Activated CD4-positive, alpha-beta T cell treated with anti-CD3 and anti-CD28 coated beads for 36 hours (primary cell): ENCODE results near the gene MARCO. TPM values are rescaled to one million over a fixed set of nuclear protein-coding genes. Genes with fewer than 3 reads are reported as not detected.
"Not testable (repeated sequence)": the region's sequence is repeated elsewhere in the genome, so short reads cannot be mapped to it uniquely, and the experiment has no call there.

Source experiments
- ATAC-seq: fragments of 200-7000 bp; cut with Tn5 transposase; one replicate; pipeline ENCODE4 v1.10.0; 2021; ENCODE audit warnings: mild to moderate bottlenecking, moderate library complexity
- CTCF ChIA-PET: fragments of 350-600 bp; sonication (Branson Sonifier 250); formaldehyde crosslinking; loops from one replicate; lab custom pipeline; 2021; ENCODE audit warnings: antibody characterized with exemption; lab: Charles Lee
- POLR2A ChIA-PET: fragments of 350-600 bp; sonication (Branson Sonifier 250); formaldehyde crosslinking; loops from one replicate; lab custom pipeline; 2021; ENCODE audit warnings: antibody characterized with exemption, inconsistent platforms; lab: Charles Lee
- DNase-seq: peaks from one replicate; pipeline ENCODE4 v3.0.0-alpha.2; 2020
- H3K27ac Mint-ChIP-seq: one replicate; pipeline ENCODE4 v1.8.0; 2021; ENCODE audit warnings: mixed read lengths
- H3K27me3 Mint-ChIP-seq: one replicate; pipeline ENCODE4 v1.8.0; 2021; ENCODE audit warnings: mixed read lengths
- H3K36me3 Mint-ChIP-seq: one replicate; pipeline ENCODE4 v1.8.0; 2021; ENCODE audit warnings: low read depth, mixed read lengths
- H3K4me1 Mint-ChIP-seq: one replicate; pipeline ENCODE4 v1.8.0; 2021; ENCODE audit warnings: mixed read lengths
- H3K4me3 Mint-ChIP-seq: one replicate; pipeline ENCODE4 v1.8.0; 2021; ENCODE audit warnings: mild to moderate bottlenecking, moderate library complexity, mixed read lengths
- H3K9me3 Mint-ChIP-seq: one replicate; pipeline ENCODE4 v1.8.0; 2021; ENCODE audit warnings: low read depth, mixed read lengths
- intact Hi-C, 2 experiments: fragments of 100-400 bp; cut with DNase I in 1 of 2; cut with micrococcal nuclease in 1 of 2; formaldehyde crosslinking; loops; one replicate each; pipeline versions ENCODE4 v1.14.2 to v1.15.1; 2022 to 2024; cut with DNase I, micrococcal nuclease
- total RNA-seq, 2 experiments: library from RNA; stranded (reverse); gene quantifications; one replicate each; pipeline ENCODE4 v1.2.3, GENCODE V29; 2021

MARCO gene
- total RNA-seq, 2 experiments from 2014 or later: not detected

GRCh38 chr2:118936306-118936705 is 5.7 kb upstream of the MARCO start:
- ChIA-PET POLR2A (no interaction called here), CTCF (interaction anchor here (0.7 kb wide), 1 partner anchor 81 kb away, joined by 3 read pairs; no protein-coding TSS in a partner anchor)
- Mint-ChIP-seq H3K27me3 (peaks cover 4% of the 10 kb centered on the region), H3K4me3 (no peak overlapping the region), H3K36me3 (no peaks in the 10 kb centered on the region), H3K4me1 (peaks cover 9% of the 10 kb centered on the region), H3K27ac (no peak overlapping the region), H3K9me3 (peaks cover 10% of the 10 kb centered on the region)
- intact Hi-C loops: no loop called here
- no peak for ATAC-seq
- no peak for DNase-seq

- intact Hi-C loops: no loop called here
- peaks cover 10% of the 10 kb centered on the region for H3K9me3 Mint-ChIP-seq
- H3K4me1 Mint-ChIP-seq: peaks cover 9% of the 10 kb centered on the region
- no peak for DNase-seq
- no peak for ATAC-seq
- no peaks in the 10 kb centered on the region for H3K36me3 Mint-ChIP-seq
- H3K27me3 Mint-ChIP-seq: peaks cover 4% of the 10 kb centered on the region
- H3K4me3 Mint-ChIP-seq: no peak overlapping the region
- POLR2A ChIA-PET: no interaction called here
- CTCF ChIA-PET: no interaction called here
- no peak overlapping the region for H3K27ac Mint-ChIP-seq
Observed at GRCh38 chr2:118936936-118937335, 5.1 kb upstream of the MARCO start.

GRCh38 chr2:118937817-118938216 is 4.2 kb upstream of the MARCO start:
- Mint-ChIP-seq H3K4me1 (peaks cover 9% of the 10 kb centered on the region), H3K27me3 (peaks cover 4% of the 10 kb centered on the region), H3K27ac (no peak overlapping the region), H3K9me3 (peaks cover 8% of the 10 kb centered on the region), H3K36me3 (no peaks in the 10 kb centered on the region), H3K4me3 (no peak overlapping the region)
- DNase-seq: no peak
- ATAC-seq: no peak
- ChIA-PET POLR2A (no interaction called here), CTCF (interaction anchor here (0.9 kb wide), 1 partner anchor 11 kb away, joined by 6 read pairs; no protein-coding TSS in a partner anchor)
- intact Hi-C loops: no loop called here

GRCh38 chr2:118939994-118940393 is 2.0 kb upstream of the MARCO start:
- intact Hi-C loops: no loop called here
- peaks cover 9% of the 10 kb centered on the region for H3K4me1 Mint-ChIP-seq
- ChIA-PET POLR2A (no interaction called here), CTCF (interaction anchor here (0.7 to 1.5 kb wide), 5 partner anchors 25 to 235 kb away, joined by 3 to 6 read pairs (median 3); no protein-coding TSS in a partner anchor)
- no peaks in the 10 kb centered on the region for H3K36me3 Mint-ChIP-seq
- H3K4me3 Mint-ChIP-seq: no peak overlapping the region
- ATAC-seq (no peak), DNase-seq (no peak)
- H3K27me3 Mint-ChIP-seq: peaks cover 7% of the 10 kb centered on the region
- no peak overlapping the region for H3K27ac Mint-ChIP-seq
- H3K9me3 Mint-ChIP-seq: no peaks in the 10 kb centered on the region

- Mint-ChIP-seq H3K27ac (no peak overlapping the region), H3K4me1 (peaks cover 9% of the 10 kb centered on the region), H3K36me3 (no peaks in the 10 kb centered on the region), H3K4me3 (no peak overlapping the region), H3K9me3 (no peaks in the 10 kb centered on the region), H3K27me3 (peaks cover 7% of the 10 kb centered on the region)
- ATAC-seq (no peak), DNase-seq (no peak)
- intact Hi-C loops: no loop called here
- ChIA-PET POLR2A (no interaction called here), CTCF (interaction anchor here (0.6 to 1.5 kb wide), 7 partner anchors 25 to 1487 kb away, joined by 3 to 6 read pairs (median 3); no protein-coding TSS in a partner anchor)
Observed at GRCh38 chr2:118940486-118941120, 1.4 kb upstream of the MARCO start.

GRCh38 chr2:118943286-118943685 is 1.3 kb downstream of the MARCO start:
- Mint-ChIP-seq H3K36me3 (no peaks in the 10 kb centered on the region), H3K9me3 (no peaks in the 10 kb centered on the region), H3K27ac (no peak overlapping the region), H3K27me3 (peaks cover 11% of the 10 kb centered on the region), H3K4me1 (peaks cover 9% of the 10 kb centered on the region), H3K4me3 (no peak overlapping the region)
- ChIA-PET CTCF (no interaction called here), POLR2A (no interaction called here)
- ATAC-seq (no peak), DNase-seq (no peak)
- intact Hi-C loops: no loop called here

GRCh38 chr2:118945881-118946280 is 3.9 kb downstream of the MARCO start:
- Mint-ChIP-seq H3K27me3 (peaks cover 9% of the 10 kb centered on the region), H3K9me3 (no peaks in the 10 kb centered on the region), H3K27ac (no peak overlapping the region), H3K4me3 (no peak overlapping the region), H3K4me1 (peaks cover 3% of the 10 kb centered on the region), H3K36me3 (no peaks in the 10 kb centered on the region)
- POLR2A ChIA-PET: no interaction called here
- DNase-seq: no peak
- intact Hi-C loops: no loop called here
- CTCF ChIA-PET: no interaction called here
- ATAC-seq: no peak

GRCh38 chr2:118948266-118948665 is 6.3 kb downstream of the MARCO start:
- CTCF ChIA-PET: interaction anchor here (0.7 kb wide), 1 partner anchor 27 kb away, joined by 3 read pairs; no protein-coding TSS in a partner anchor
- H3K9me3 Mint-ChIP-seq, ATAC-seq, POLR2A ChIA-PET, H3K4me3 Mint-ChIP-seq, DNase-seq, H3K27ac Mint-ChIP-seq, H3K4me1 Mint-ChIP-seq, intact Hi-C loops, H3K36me3 Mint-ChIP-seq: not testable (repeated sequence)
- H3K27me3 Mint-ChIP-seq: peaks cover 16% of the 10 kb centered on the region

GRCh38 chr2:118954297-118955060 is 12.5 kb downstream of the MARCO start:
- Mint-ChIP-seq H3K9me3 (peaks cover 24% of the 10 kb centered on the region), H3K27ac (no peak overlapping the region), H3K4me3 (no peak overlapping the region), H3K27me3 (peaks cover 11% of the 10 kb centered on the region), H3K4me1 (no peaks in the 10 kb centered on the region), H3K36me3 (peaks cover 4% of the 10 kb centered on the region)
- no peak for DNase-seq
- no peak for ATAC-seq
- POLR2A ChIA-PET: no interaction called here
- intact Hi-C loops: no loop called here
- CTCF ChIA-PET: no interaction called here

GRCh38 chr2:118965737-118966136 is 23.7 kb downstream of the MARCO start:
- no peak overlapping the region for H3K4me3 Mint-ChIP-seq
- POLR2A ChIA-PET: no interaction called here
- CTCF ChIA-PET: interaction anchor here (0.6 kb wide), 1 partner anchor 25 kb away, joined by 3 read pairs; no protein-coding TSS in a partner anchor
- no peaks in the 10 kb centered on the region for H3K36me3 Mint-ChIP-seq
- H3K27me3 Mint-ChIP-seq: peaks cover 12% of the 10 kb centered on the region
- ATAC-seq: no peak
- intact Hi-C loops: loop anchor here in 1 of 2 experiments (5.0 kb wide), 1 partner anchor 83 kb away; no protein-coding TSS in a partner anchor
- no peaks in the 10 kb centered on the region for H3K4me1 Mint-ChIP-seq
- no peak for DNase-seq
- no peaks in the 10 kb centered on the region for H3K9me3 Mint-ChIP-seq
- H3K27ac Mint-ChIP-seq: no peak overlapping the region

- DNase-seq (no peak), ATAC-seq (no peak)
- H3K27ac Mint-ChIP-seq: no peak overlapping the region
- no peaks in the 10 kb centered on the region for H3K4me1 Mint-ChIP-seq
- H3K27me3 Mint-ChIP-seq: peaks cover 11% of the 10 kb centered on the region
- H3K4me3 Mint-ChIP-seq: no peak overlapping the region
- H3K36me3 Mint-ChIP-seq: no peaks in the 10 kb centered on the region
- intact Hi-C loops: loop anchor here in 1 of 2 experiments (5.0 kb wide), 1 partner anchor 85 kb away; no protein-coding TSS in a partner anchor
- POLR2A ChIA-PET: no interaction called here
- CTCF ChIA-PET: no interaction called here
- no peaks in the 10 kb centered on the region for H3K9me3 Mint-ChIP-seq
Observed at GRCh38 chr2:118967124-118967880, 25.3 kb downstream of the MARCO start.
